GM20431 (cell line): Measurements from ENCODE around the gene RASGRP4.
"Not testable (repeated sequence)": the region's sequence is repeated elsewhere in the genome, so short reads cannot be mapped to it uniquely, and the experiment has no call there.

Experiments
- in situ Hi-C: fragments of 300-500 bp; cut with MseI, MboI; formaldehyde crosslinking; loops from one replicate; pipeline ENCODE4 v1.15.0; 2020; ENCODE audit warnings: low sequenced_read_pairs; ENCODE audit not compliant: unreplicated experiment

Gene RASGRP4

GRCh38 chr19:38377052-38377451 is 49.0 kb downstream of the RASGRP4 start:
- in situ Hi-C loops: no loop called here

GRCh38 chr19:38376576-38376975 is 49.4 kb downstream of the RASGRP4 start:
- in situ Hi-C loops: no loop called here

GRCh38 chr19:38375748-38376147 is 50.3 kb downstream of the RASGRP4 start:
- in situ Hi-C loops: no loop called here

- in situ Hi-C loops: no loop called here
These were observed 50.9 kb downstream of the RASGRP4 start for GRCh38 chr19:38375098-38375493.

GRCh38 chr19:38374332-38375097 is 51.5 kb downstream of the RASGRP4 start, which contains the start of gene PSMD8:
Gene PSMD8, plus strand, starts transcription at chr19:38374571. Its CDS starts 31 bp downstream, at chr19:38374602.
- in situ Hi-C loops: no loop called here

- in situ Hi-C loops: no loop called here
These were observed 52.1 kb downstream of the RASGRP4 start for GRCh38 chr19:38373907-38374331.

- in situ Hi-C loops: no loop called here
These were observed 54.9 kb downstream of the RASGRP4 start for GRCh38 chr19:38371081-38371480.

- in situ Hi-C loops: no loop called here
These were observed 55.7 kb downstream of the RASGRP4 start for GRCh38 chr19:38370299-38370698.

- in situ Hi-C loops: no loop called here
These were observed 56.4 kb downstream of the RASGRP4 start for GRCh38 chr19:38369584-38369983.

GRCh38 chr19:38367041-38367440 is 59.0 kb downstream of the RASGRP4 start:
- in situ Hi-C loops: no loop called here

- in situ Hi-C loops: not testable (repeated sequence)
These were observed 62.9 kb downstream of the RASGRP4 start for GRCh38 chr19:38362946-38363688.

GRCh38 chr19:38362076-38362945 is 63.7 kb downstream of the RASGRP4 start:
- in situ Hi-C loops: no loop called here

- in situ Hi-C loops: no loop called here
These were observed 64.4 kb downstream of the RASGRP4 start for GRCh38 chr19:38361633-38362075.

GRCh38 chr19:38360839-38361631 is 65.0 kb downstream of the RASGRP4 start:
- in situ Hi-C loops: no loop called here

GRCh38 chr19:38360351-38360750 is 65.7 kb downstream of the RASGRP4 start:
- in situ Hi-C loops: no loop called here

- in situ Hi-C loops: no loop called here
These were observed 66.6 kb downstream of the RASGRP4 start for GRCh38 chr19:38359242-38360021.
